GM21529 (cell line): ENCODE results near the gene HDAC4.

Experiments
- ATAC-seq: cut with Tn5 transposase; IDR thresholded peaks from one replicate; pipeline ENCODE4 v1.9.1; 2021; ENCODE audit not compliant: unreplicated experiment

The HDAC4 gene

DNA sequence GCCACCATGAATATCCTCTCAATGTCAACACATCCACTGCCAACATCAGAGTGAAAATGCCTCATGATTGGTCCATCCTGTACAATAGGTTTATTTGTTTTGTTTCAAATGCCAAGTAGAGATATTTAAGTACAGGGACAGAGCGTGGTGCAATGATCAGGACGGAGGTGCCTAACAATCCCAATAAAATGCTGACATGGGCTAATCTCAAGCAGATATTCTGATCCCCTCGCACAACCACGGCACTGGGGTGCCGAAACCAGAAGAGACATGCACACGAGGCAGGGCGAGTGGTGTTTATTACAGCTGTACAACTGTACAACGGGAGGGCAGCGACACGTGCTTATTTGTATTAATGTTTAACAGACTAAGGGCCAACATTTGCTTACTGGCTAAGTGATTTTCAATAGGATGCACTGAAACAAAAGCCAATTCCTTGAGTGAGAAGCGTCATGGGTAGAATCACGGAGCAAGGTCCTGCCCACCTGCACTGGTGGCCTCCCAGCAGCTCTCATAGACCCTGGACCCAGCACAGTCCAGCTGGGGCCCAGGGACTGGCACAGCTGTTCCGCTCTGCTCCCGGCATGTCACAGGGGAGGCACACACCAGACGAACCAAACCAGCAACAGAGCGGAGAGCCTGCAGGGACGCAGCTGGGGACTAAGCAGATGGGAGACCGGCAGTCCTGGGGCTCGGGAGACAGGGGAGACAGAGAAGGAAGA, 101.4 kb downstream of the HDAC4 start:
- ATAC-seq: no peak

DNA sequence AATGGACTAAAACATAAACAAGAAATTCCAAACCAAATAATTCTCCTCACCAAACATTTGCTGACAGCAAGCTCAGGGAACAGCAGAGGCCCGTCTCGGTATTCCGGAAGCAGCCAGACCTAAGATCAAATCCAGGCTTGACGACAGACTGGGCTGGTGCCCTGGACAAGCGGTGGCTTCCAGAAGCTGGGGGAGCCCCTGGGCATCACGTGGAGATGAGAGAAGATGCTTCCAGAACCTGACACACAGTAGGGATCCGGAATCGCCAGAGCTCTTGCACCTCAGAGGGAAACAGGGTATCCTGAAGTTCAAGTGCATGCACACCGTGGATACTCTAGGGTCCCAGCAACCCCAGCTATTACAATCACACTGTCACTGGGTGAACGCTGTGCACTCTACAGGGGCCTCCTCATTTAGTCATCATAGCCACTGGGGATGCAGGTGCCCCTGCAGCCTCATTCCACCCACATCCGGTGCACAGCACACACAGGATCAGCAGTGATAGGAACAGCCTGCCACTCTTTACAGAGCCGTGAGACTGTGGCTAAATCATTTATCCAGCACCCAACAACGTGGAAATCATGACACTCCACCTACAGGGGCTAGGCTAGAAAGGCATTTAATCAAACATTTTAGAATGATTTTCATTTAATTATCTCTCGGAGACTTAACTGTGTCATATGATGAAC, 102.6 kb downstream of the HDAC4 start:
- no peak for ATAC-seq

DNA sequence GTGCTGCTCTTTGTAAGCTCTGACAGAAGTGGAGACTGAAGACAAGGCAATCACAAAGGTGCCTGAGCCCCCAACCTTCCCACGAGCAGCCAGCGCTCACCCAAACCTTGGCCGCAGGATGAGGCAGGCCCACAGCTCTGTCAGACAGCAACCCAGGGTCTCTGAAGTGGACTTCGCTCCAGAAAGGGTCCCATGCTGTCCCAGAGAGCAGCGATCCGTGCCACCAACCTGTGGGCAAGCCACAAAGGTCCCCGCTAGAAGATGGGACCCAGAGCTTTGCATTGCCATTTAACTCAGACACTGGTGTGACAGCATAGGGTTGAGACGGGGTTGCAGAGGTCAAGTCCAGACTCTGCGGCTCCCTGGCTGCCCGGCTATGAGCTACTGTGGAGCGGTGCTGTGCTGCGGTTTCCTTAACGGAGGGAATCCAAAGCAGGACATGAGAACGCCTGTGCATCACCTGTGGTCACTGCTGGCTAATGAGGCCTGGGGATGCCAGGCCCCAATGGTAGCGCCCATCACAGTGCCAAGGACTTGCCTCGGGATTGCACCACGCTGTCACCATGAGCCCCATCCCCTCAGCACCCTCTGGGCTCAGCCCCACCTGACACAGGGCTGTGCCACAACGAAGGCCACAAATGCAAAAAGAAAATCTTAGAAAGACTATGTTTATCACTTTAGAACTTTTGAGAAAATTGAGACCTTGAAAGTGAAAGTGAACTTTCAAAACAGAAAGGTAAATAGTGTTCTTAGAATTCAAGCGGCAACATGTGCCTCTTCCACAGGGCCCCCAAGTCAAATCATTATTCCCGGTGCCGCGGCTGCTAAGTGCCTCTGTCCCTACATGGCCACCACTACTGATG, 103.4 kb downstream of the HDAC4 start:
- ATAC-seq: no peak

DNA sequence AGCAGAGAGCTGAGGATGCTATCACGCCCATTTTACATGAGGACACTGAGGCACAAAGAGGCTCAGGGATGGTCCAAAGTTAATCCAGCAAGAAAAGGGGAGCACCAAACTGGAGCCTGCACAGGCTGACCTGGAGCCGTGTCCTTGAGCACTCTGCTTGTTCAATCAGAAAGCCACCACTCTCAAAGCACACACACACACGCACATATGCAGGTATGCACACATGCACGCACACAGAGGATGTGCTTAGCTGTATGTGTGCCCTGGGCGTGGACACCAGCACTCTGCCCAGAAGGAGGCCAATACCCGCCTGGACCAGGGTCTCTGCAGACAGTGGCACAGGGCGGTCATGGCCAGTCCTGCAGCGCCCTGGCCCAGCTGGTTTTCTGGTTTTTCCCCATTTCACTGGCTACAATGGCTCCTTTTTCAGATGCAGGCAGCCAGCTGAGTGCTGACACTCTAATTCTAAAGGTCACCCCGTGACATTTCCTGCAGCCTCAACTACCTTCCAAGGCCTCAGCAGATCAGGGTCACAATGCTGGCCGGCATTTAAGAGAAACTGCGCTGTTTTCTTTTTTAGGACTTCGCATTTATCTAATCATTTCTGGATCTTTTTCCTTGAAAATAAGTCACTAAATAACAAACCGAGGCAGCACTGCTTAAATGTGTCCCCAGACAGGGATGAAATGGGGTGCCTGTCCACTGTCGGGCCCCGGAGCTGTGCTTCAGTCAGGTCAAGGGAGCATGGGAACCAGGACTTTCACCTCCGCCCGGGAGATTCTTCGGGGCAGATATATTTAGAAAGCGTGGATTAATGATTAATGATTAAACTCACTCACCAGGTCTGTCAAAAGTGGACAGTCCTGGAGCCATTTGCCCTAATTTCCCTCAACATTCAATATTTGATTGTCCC, 104.5 kb downstream of the HDAC4 start:
- no peak for ATAC-seq

DNA sequence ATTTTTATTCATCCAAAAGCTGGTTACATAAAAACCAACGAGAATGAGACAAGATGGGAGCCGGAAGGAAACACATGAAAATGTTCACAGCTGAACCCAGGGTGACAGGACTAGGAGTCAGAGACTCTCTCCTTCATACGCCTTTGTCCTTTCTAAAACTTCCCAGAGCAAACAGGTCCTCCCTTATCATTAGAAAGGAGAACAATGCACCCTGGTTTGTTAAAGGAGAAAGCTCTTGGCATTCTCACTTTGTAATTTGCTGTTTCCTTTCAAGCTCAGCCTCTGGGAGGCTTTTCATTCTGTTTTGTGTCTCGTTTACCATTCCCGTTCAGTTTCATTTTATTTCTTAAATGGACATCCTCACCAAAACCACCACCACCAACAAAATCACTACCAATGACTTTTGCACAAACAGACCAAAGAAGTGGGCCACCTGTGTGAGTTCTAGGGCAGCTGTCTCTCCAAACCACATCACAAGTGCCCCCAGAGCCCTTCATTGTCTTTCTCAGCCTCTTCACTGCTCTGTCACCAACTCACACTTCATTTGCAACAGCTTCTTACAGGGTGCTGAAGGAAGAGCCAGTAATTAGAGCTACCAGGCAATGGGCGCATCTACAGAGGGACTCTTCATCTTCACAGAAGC, 105.3 kb downstream of the HDAC4 start:
- ATAC-seq: no peak

DNA sequence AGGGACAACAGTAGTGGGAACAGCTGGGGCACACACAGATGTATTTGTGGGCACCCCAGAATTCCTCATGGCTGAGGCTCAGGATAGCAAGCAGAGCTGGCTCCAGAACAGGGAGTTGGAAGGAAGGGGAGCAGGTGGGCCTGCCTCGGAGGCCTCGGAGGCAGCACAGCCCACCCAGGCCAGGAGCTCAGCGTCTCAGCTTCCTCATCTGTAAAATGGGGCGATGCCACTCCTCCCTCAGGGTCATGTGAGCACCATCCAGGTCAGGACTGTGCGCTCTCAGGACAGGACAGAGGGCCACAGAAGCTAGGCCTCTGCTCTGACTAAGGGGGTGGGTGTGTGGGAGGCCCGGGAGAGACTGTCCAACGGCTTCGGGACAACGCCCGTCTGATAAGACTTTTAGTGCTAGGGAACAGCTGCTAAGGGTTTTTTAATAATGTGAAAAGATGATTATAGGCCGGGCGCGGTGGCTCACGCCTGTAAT, 106.2 kb downstream of the HDAC4 start:
- ATAC-seq: no peak

DNA sequence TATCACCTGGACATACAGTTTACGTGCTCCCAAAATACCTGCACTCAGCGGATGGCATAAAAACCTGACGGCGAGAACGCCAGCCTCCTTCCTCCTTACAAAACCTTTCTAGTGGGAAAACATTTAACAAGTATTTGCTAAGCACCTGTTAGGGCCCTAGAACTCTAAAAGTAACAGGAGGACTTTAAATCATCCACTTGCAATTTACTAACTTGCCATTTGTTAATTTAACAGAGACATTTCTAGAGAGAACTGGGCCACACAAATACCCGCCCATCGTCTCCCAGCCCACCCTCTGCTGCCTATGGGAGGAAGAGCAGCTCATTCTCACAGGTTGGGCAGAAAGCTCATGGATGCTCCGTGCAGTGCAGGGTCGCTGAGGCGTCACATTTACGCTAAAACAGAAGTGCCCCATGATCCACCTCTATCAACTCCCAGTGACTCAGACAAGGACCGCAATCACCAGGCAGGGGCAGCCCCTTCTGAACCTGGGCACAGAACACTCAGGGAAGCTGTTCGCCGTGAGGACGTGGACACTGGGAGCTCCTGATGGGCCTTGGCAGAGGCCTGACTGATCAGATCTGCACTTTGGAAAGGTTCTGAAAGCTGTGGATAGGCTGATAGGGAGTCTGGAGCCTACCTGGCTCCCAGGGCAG, 106.9 kb downstream of the HDAC4 start:
- peak; percentile 79 for ATAC-seq

DNA sequence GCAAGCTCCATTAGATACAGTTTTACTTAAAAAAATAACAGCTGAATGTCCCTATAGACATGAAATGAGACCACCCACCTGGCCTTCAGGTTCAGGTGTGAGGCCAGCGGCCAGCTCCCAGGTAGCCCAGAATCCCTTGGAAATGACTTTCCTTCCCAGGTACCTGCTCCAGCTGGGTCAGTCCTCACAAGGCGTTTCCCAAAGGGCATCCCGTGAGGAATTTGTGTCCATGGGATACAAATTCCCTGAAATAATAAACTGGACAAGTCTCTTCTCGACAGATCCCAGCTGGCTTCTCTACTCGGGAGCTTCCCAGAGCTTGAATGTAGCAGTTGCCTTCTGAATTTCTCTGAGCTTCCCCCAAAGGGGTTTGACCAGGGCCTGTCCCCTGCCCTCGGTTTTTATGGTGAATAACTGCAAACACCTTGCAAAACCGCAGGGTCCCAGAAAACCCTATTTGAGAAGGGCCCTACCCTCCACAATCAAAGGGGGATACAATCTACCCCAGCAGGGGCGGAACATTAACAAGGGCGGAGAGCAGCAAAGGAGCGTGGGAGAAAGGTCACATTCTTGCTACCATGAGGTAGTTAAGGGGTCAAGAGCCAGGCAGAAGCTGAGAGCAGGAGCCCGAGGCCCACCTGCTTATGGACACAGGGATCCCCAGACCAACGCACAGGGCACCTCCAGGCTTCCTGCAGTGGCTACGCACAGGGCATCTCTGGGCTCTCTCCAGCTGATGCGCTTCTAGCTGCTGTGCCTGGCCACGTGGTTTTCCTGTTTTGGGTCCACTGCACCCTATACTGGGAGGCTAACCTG, 107.7 kb downstream of the HDAC4 start:
- ATAC-seq: no peak

DNA sequence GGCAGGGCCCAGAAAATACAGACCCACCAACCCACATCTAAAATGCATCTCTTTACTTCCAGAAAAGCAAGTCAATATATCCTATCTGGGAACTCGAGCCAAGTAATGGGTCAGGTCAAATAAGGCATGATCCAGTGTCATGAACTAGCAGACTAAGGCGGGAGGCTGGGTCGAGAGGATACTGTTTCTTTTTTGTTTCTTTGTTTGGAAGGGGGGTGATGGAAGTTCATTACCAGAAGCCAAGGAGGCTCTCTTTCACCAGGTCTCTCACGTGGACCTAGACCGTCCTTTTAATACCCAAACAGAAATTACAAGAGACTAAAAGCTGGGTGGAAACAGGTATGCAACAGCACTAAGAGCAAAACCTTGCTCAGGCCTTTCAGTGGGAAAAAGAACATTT, 108.3 kb downstream of the HDAC4 start:
- ATAC-seq: no peak

DNA sequence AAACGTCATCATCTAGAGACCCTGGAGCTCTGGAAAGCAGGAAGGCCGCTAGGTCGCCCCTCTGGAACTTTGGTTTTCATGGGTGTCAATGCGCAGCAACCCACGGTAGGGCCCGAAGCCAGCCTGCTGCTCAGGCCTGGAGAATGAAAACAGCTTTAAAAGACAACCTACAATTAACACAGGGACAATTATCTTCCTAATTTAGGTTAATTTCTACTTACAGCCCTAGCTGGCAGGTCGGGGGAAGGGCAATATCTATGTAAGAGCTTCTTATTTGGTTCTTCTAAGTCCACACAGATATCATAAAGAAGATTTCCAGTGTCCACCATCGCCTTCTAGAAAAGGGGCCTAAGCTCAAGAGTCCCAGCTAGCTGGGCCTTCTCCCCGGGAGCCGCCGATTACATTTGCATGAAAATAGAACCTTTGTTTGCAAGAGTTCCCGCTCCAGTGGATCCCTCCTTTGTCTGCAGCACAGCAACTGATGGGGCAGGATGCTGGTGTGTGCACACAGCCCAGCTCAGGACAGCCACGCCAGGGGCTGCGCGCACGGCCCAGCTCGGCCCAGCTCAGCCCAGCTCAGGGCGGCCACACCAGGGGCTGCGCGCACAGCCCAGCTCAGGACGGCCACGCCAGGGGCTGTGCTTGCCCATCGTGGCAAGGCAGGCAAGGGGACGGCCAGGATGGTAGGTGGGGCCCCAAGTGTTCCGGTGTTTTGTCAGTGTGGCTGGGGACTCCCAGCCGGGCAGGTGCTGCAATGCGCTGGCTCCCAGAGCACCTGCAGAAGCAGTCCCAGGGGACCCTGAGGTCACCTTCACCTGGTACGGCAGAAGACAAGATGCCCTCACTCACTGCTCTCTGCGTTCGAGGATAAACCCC, 109.1 kb downstream of the HDAC4 start:
- ATAC-seq: no peak

DNA sequence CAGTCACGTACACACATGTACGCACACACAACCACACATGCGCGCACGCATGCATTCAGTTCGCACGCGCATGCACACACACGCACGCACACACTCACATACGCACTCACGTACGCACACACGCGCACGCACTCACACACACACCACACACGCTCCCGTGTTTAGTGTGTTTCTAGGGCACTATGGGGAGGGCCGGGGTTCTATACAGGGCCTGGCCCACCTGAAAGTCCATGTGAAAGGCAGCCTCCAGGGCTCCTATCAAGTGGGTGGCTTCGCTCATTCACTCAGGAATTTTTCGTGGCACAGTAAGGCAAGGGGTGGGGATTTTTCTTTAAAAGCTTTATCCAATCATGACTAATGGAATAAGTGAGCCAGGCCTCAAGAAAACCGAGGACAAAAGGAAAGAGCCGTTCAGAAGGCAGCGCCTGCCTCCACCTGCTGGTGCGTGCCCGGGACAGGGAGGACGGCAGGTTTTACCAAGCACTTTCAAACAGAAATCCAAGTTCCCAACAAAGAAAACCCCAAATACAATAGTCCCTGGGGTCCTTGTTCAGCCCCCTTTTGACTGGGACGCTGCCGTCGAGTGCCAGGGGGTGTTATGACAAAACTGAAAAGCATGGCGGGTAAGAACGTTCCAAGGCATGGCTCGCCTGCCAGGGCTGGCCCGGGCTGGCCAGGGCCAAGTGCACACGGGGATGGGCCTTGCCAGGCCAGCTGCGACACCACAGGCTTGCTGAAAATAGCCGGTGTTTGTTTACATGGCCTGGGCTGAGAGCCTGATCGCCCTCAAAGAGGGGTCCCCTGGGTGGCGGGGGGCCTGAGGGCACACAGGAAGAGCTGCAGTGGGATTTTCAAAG, 110.0 kb downstream of the HDAC4 start:
- ATAC-seq: no peak

DNA sequence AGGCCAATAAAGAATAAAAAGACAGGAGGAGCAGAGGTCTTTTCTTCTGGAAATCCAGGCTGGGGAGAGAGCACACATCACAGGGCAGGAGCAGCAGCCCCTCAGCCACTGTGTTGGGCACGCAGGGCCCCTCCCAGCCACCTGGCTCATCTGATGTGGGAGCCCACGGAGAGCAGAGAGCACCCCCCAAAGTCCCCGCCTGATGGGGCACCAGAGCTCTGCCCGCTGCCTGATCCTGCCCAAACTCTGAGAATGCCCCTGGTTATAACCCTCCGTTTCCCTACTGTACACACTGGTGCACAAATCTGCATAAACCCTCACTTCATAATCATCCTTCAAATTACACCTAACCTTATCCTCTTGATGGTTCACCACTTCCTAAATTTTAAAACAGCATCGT, 111.3 kb downstream of the HDAC4 start:
- peak; percentile 5 for ATAC-seq

DNA sequence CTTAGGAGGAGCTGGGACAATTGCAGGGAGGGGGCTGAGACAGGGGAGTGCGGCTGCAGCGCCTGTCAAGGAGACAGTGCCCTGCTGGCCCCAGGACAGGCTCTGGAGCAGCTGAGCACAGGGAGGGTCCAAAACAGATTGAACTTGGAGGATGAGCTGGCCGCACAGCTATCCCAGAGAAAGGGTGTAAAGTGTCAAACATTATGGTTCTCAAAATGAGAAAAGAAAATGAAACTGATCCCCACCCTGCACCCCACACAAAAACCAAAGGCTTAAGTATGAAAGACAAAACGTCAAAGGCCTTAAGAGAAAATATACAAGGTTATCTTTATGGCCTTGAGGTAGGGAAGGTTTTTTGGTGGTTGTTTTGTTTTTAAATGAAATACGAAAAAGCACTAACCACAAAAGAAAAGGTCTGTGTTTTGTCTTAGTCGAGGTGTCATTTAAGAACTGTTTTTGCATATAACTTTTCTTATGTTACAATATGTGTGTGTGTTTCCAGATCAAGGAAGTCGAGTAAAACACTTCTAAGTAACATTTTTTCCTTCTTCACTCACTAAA, 111.8 kb downstream of the HDAC4 start:
- ATAC-seq: peak; percentile 78

DNA sequence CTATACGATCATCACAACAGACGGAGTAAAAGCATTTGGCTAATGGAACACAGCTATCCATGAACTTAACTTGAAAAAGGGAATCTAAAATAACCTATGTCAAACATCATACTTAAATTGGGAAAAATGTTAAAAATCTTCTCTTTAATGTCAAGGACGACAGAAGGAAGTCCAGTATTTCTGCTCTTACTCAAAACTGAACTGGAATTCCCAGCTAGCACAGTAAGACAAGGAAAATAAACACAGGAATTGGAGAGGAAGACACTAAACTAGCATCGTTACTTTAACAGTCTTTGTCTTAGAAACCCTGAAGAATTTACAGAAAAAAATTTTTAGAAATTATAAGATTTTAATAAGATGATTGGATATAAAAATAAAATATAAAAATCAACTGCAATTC, 112.6 kb downstream of the HDAC4 start:
- no peak for ATAC-seq

DNA sequence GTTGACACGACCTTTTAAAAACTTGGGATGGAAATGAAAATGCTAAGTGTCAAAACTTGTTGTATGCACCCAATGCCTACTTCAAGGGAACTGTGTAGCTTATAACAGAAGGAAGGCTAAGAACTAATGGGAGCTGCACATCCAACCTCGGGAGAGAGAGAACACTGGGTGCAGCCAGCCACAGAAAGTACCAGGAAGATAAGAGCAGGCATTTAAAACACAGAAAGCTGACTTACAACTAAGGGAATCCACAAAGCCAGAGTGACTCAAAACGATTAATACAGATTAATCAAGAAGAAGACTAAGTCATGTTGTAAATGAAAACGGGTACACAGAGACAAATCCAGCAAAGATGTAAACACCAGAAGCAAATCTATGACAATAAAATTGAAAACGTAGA, 113.4 kb downstream of the HDAC4 start:
- no peak for ATAC-seq

DNA sequence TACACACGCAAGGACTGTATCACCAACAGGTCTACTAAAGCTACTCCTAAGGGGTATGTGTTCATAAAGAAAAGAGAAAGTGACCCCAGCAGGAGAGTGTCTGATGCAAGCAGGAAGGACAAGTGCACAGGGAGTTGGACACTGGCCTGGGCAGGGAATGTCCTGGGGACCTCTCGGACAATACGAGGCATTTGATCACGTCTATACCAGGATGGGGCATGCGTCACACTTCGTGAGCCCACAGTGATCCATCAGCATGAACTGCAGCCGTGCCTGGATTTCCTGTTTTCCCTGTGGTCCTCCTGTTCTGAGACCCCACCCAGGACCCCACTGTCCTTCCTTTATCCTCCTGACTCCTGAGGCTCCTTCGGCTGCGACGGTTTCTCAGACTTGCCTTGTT, 113.9 kb downstream of the HDAC4 start:
- ATAC-seq: no peak

DNA sequence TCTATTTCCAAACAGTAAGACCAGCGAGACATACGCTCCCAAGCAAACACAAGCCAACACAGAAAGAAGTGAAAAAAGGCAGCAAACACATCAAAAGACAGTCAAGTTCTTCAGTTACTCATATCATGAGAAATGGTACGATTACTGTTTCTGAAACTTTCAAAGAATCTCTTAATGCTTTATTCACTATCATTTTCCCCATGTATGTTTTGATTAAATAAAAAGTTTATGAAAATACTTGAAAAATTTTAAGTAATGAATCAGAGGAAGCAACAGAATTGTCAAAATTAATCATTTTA, 114.9 kb downstream of the HDAC4 start:
- ATAC-seq: no peak
